PC-9 (cell line): Measurements from ENCODE around the gene CMTM6.

Experiments
- EZH2 ChIP-seq: fragments of 200-600 bp; sonication (generic); IDR thresholded peaks from 2 replicates; pipeline ENCODE4 v1.8.0; 2017; ENCODE audit warnings: antibody characterized with exemption, low read depth
- TF ChIP-seq, protein P1 (sequence below): fragments of 200-600 bp; sonication (generic); conservative IDR thresholded peaks from 2 replicates; pipeline ENCODE4 v1.6.1; 2017; ENCODE audit warnings: mixed run types, antibody characterized with exemption, mild to moderate bottlenecking, moderate library complexity

DNA sequence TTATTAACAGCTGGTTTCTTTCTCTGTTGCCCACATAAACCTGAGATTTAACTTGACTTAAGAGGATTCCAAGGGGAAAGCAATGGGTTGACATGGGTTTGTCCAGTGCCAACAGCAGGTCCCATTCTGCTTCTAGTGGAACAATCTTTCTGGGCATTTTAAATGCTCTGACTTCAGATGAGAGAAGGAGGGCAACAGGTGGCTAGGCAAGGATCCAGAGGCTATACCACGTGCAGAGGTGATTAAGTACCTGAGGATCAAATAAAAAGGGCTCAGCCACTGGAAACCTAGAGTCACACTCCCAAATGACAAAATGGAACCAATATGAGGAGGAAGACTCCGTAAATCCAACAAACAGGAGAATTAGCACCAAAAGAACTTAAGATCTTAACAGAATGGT lies 28.5 kb downstream of the CMTM6 start:
- TF ChIP-seq, protein P1, sequence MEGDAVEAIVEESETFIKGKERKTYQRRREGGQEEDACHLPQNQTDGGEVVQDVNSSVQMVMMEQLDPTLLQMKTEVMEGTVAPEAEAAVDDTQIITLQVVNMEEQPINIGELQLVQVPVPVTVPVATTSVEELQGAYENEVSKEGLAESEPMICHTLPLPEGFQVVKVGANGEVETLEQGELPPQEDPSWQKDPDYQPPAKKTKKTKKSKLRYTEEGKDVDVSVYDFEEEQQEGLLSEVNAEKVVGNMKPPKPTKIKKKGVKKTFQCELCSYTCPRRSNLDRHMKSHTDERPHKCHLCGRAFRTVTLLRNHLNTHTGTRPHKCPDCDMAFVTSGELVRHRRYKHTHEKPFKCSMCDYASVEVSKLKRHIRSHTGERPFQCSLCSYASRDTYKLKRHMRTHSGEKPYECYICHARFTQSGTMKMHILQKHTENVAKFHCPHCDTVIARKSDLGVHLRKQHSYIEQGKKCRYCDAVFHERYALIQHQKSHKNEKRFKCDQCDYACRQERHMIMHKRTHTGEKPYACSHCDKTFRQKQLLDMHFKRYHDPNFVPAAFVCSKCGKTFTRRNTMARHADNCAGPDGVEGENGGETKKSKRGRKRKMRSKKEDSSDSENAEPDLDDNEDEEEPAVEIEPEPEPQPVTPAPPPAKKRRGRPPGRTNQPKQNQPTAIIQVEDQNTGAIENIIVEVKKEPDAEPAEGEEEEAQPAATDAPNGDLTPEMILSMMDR: no peak
- no peak for TF ChIP-seq EZH2
